CD4-positive, alpha-beta T cell treated with Interleukin-4 for 4 hours (primary cell): ENCODE measurements around the gene ZFX.

Experiments
- DNase-seq: peaks from one replicate; pipeline ENCODE4 v3.0.0-alpha.2; 2020

Gene ZFX

DNA sequence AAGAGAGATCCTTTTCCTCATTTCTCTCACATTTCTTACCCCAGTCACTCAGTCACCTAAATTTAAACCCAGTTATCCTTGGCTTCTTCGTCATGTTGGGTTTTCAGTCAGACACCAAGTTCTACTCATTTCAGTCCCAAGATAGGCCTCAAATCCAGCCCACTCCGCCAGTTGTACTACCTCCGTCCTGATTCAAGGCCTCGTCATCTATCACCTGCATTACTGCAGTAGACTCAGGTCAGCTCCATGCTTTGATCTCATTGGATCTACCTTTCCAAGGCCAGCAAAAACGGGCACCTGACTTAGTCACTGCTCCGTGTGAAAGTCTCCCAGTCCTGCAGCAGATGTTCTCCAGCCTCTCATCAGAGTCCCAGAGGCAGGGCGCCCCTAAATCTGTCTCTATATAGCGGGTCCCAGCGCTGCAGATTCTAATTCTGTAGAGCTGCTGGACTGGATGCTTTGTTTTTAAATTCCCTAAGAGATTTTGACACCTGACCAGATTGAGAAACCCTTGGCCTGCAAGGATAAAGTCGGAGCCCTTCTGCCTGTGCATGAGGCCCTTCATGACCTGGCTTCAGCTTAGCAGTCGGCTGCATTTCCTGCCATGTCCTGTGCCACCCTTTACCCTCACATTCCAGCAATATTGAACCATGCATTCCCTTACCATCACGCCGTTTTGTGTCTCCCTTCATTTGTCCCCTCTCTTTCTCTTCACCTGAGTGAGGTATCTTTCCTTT, 53.7 kb downstream of the ZFX start:
- DNase-seq: no peak

DNA sequence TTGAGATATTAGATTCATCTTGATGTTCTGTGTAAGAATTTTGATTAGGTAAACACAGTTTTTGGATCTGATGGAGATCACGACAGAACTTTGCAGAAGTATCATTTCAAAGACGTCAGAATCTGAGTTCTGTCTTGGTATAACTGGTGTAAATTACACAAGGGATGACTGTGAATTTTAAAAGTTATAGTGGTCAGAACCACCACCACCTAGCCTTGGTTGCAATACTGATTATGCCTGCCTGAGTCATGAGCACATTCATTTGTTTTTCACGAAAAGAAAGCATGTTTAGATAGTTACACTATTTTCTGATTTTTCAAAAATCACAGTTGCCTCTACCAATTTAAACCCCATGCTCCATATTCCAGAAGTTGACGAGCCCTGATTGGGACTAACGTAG, 54.8 kb downstream of the ZFX start:
- DNase-seq: no peak

DNA sequence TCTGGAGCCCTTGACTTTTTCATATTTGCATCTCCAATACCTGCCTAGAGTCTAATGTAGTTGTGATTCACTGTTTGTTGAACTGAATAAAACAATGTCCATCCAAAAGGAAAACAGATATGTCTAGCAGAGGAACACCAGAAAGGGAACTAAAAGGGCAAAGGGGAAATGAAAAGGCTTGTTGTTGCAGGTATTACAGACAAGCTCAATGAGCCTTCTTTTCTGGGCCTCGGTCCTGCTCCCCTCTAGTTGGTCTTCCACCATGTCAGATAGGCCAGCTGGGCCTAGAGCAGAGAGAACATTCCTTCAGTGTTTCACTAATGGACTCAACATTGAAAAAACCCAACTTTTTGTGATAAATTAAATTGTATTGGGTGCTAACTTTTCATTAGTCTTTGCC, 55.4 kb downstream of the ZFX start:
- no peak for DNase-seq

DNA sequence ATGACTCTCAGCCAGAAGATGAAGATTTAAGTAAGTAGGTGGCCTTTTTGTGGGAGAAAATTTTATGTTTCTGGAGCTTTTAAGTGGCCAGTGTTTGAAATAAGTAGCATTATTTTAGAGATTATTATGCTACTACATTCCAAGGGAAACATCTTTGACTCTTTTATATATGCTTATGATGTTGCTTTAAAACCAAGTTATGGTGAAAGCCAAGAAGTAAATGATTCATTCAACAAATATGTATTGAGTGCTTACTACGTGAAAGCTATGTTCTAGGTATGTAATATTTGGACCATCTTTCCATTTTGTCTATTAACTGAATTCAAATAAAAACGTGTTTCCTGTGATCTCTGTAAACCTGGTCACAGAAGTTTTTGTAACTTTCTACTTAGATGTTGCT, 58.3 kb downstream of the ZFX start:
- no peak for DNase-seq

DNA sequence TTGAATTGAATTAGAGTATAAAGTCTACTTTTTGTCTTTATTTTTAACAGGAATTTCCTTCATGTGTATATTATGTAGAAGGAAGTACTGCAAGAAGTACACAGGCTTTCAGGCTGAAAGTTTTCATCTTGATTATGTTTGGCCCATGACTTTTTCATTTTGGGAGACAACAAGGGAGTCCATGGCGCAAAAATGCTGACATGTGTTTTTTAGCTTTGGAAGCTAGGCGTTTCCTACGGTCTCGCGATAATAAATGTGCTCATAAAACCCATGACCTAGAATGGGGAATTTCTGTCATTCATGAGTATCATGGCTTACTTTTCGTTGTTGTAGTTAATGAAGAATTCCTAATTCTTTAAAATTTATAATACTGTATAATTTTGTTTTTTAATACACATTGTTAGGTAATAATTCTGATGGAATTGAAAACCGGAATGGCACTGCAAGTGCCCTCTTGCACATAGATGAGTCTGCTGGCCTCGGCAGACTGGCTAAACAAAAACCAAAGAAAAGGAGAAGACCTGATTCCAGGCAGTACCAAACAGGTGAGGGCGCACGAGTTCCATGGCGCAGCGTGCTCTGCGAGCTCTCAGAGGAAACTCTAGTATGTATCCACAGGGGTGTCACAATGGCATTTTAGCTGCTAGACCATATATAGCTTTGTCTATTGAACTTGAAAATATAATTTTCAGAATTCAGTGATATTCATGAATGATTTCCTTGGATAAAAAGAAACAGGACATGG, 59.1 kb downstream of the ZFX start:
- DNase-seq: no peak

DNA sequence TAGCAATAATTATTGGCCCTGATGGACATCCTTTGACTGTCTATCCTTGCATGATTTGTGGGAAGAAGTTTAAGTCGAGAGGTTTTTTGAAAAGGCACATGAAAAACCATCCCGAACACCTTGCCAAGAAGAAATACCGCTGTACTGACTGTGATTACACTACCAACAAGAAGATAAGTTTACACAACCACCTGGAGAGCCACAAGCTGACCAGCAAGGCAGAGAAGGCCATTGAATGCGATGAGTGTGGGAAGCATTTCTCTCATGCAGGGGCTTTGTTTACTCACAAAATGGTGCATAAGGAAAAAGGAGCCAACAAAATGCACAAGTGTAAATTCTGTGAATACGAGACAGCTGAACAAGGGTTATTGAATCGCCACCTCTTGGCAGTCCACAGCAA, 60.7 kb downstream of the ZFX start:
- DNase-seq: no peak

DNA sequence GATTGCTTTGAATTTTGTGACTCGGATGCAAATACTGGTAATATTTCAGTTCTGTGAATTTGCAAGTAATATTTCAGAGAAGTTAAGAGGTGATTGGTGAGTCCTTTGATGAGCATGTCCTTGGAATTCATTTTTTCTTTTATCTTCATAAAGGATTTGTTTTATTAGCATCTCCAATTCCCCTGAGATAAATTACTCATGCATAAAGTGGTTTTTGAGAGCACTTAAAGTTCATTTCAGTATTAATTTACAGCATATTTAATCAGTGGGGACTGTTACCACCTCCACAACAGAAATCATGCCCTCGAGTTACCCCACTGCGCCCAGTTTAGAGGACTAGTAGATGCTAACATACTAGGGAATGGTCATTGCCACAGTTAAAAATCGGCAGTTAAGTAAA, 65.0 kb downstream of the ZFX start:
- DNase-seq: no peak

DNA sequence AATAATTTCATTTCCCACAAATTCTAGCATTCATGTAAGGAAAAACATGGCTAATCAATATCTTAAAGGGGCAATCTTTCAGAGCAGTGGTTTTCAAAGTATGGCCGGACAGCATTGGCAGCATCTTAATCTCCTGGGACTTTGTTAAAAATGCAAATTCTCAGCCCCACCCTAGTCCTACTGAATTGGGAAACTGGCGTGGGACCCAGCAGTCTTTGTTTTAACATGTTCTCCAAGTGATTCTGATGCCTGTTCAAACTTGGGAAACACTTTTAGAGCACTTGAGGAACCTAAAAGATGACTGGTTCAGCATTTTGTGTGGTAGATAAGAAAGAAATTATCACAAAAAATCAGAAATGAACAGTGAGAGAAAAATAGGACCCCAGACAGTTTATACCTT, 65.7 kb downstream of the ZFX start:
- no peak for DNase-seq

DNA sequence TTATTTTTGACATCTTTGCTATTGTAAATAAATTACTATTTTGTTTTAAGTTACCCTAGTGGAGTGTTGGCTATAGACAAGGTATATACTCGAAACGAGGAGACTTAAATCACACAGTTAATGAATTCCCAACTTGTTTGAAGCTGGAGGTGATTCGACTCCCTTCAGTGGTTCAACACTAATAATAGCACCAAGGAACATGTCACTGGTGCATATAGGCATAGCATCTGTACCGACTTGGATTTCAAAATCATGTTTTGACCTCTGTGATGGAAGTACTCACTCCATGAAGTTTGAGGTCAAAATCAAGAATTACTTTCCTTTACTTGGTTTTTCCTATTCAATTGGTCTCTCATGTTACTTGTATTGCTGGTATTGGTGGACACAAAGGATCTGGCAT, 66.5 kb downstream of the ZFX start:
- no peak for DNase-seq

DNA sequence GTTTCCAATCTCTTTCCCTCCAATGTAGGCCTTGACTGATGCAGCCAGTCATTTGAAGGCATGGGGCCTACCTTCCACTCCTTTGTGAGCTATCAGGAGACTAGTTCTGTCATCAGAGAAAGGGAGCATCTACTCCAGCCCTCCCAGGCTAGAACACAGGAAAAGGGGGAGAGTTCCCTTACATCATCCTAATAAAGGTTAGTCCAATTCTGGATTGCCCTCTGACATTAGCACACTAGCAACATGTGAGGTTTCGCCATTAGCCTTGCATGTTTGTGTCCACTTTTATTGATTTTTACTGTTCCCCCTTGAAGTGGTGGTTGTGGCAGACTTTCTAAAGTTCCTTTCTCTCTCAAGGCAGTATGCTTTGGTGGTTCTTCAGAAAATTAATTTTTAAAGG, 67.3 kb downstream of the ZFX start:
- no peak for DNase-seq

DNA sequence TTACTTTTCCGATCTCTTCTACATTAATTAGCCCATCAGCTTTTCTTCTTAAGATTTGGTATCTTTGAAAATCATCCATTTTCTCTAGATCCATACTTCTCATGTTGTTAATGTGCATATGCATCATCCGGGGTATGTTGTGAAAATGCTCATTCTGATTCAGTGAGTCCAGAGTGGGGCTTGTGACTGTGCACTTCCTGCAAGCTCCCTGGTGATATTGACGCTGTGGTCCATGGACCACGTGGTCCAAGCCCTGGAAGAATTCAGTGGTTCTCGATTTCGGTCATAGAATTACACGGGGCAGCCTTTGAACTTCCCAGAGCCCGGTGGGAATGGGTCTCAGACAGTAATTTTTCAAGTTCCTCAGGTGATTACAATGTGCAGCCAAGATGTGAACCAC, 69.8 kb downstream of the ZFX start:
- DNase-seq: no peak

DNA sequence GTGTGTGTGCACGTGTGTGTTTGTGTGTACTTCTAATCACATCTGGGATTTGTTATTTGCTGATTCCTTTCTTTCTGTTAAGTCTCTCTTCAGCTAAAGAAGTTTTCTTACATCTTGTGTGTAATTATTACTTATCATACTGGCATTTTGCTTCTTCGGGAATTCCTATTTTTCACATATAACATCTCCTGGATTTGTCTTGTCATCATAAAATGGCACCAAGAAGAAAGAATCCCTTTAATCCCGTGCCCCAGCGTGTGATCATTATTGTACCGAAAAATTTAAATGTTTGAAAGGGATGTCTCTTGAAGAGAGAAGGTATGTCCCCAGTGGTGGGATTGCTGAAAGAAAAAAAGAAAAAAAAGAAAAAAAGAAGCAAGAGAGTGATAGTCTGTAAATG, 72.3 kb downstream of the ZFX start:
- DNase-seq: no peak

DNA sequence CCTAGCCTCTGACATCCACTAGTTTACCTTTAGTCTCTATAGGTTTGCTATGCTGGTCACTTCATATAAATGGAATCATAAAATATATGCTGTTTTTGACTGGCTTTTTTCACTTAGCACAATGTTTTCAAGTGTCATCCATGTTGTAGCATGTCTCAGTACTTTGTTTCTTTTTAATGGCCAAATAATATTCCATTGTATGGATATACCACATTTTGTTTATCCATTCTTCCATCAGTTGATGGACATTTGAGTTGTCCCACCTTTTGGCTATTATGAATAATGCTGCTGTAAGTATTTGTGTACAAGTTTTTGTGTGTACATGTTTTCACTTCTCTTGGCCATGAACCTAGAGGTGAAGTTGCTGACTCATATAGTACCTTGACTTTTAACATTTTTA, 75.7 kb downstream of the ZFX start:
- no peak for DNase-seq

DNA sequence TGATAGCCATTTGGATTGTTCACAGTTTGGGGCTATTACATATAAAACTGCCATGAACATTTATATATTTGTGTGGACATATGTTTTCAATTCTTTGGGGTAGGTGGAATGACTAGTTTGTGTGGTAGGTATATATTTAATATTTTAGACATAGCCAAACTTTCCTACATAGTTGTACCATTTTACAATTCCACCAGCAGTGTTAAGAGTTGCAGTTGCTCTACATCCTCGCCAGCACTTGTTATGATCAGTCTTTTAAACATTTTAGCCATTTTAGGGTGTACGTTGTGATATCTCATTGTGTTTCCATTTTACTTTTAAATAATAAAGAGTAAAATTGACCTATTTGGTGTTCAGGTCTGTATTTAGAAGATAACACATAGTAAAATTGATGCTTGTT, 76.6 kb downstream of the ZFX start:
- DNase-seq: no peak

DNA sequence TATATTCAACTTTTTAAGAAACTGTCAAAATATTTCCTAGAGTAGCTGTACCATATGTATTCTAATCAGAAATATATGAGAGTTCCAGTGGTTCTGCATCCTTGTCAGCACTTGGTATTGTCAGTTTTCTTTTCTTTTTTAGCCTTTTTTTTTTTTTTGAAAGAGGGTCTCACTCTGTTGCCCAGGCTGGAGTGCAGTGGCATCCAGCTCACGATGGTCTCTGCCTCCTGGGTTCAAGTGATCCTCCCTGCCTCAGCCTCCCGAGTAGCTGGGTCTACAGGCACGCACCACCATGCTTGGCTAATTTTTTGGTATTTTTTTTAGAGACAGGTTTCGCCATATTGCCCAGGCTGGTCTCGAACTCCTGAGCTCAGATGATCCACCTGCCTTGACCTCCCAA, 79.1 kb downstream of the ZFX start:
- DNase-seq: no peak

DNA sequence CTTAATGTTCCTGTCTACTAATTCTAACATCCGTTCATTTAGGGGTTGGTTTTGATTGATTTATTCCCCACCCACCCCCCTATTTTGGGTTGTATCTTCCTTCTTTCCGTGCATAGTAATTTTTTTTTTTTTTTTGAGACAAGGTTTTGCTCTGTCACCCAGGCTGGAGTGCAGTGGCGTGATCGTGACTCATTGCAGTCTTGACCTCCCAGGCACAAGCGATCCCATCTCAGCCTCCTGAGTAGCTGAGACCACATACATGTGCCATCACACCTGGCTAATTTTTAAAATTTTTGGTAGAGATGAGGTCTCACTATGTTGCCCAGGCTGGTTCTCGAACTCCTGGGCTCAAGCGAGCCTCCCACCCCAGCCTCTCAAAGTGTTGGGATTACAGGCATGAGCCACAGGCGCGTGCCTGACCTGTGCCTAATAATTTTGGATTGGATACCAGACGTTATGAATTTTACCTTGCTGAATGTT, 79.9 kb downstream of the ZFX start:
- no peak for DNase-seq

DNA sequence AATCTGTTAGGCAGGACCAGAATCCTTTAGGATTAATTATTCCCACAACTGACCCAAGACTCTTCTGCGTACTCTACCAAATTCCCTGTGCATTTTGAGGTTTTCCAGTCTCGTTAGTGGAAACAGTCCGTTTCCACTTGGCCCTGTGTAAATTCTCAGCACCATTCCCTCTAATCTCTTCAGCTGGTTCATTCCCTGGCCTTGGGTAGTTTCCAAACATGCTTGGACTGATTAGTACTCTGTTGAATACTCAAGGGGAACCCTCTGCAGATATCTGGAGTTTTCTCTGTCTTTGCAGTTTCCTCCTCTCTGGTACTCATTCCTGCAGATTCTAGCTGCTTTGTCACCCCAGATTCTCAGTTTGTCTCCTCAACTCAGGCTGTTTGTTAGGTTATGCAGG, 80.4 kb downstream of the ZFX start:
- no peak for DNase-seq

DNA sequence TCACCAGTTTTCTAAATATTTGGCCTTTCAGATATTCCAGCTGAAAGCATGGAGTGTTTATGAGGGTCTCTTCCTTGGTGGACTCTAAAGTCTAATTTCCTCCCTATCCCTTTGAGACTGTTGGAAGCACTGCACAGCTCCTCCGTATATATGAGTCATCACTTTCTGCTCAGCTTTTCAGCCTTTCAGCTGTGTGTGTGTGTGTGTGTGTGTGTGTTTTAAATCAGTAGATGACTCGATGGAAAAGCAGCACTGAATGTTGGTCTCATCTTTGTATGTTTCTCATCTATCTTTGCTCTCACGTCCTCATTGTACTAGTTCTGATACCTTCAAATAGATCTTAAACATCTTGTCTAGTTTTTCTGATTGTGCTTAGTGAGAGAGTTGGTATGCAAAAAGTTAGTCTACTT, 81.6 kb downstream of the ZFX start:
- no peak for DNase-seq

DNA sequence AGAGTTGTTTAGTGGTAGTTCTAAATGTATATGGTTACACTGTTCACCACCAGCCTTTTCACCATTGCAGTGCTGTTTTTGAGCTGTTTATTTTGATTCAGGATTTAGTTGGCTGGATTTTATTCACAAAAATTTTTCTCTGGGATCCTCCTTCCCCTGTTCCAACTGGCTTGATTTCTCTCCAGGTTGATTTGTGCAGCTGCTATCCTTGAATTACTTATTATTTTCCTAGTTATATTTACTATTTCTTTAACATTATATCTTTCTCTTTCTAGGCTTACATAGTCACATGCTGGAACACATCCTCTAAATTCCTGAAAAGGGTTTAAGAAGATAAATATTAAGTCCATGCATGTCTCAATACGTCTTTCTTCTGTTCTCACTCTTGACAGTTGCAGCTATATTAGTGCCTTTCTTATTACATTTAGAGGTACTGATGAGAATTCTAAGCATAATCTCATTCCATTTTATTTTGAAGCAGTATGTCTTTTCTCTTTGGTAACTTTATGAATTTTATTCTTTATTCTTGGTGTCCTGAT, 82.2 kb downstream of the ZFX start:
- no peak for DNase-seq

DNA sequence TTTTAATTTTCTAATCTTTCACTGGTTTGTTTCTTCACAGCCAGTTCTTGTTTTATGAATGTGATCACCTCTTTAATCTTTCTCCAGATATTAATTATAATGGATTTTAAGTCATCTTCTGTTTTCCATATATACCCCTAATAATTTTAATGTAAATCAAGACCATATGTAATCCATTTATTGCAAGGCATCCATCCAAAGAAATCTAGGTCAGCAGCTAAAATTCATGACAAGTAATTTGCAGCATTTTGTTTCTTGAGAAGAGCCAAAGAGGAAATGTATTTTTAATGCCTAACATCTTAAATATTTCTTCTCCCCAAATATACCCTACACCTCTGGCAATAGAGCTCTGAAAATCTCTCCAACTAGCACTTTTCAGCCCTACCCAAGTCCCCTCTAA, 83.3 kb downstream of the ZFX start:
- no peak for DNase-seq

DNA sequence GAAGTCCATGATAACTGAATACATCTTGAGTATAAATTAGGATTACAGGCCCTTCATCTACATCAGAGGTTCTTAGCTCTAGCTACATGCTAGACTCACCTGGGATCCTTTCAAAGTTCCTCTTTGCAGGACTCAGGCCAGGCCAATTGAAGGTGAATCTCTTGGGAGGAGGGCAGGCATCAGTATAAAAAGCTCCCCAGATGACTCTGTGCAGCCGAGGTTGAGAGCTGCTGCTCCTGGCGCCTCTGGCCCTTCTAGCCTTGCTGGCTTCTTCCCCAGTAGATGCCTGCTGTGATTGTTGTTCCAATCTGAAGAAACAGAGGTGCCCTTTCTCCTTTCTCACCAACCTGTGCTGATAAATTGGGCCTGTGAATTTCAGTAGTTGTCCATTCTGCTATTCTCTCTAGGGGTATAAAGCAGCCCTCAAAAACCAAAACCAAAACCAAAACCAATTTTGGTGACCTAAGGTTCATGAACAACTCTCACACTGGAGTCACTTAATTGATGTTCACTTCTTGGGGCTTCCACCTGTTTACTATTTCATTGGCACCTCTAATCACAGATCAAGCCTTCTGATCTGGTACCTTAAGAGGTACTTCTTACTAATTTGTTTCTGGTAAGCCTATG, 85.7 kb downstream of the ZFX start:
- DNase-seq: no peak

DNA sequence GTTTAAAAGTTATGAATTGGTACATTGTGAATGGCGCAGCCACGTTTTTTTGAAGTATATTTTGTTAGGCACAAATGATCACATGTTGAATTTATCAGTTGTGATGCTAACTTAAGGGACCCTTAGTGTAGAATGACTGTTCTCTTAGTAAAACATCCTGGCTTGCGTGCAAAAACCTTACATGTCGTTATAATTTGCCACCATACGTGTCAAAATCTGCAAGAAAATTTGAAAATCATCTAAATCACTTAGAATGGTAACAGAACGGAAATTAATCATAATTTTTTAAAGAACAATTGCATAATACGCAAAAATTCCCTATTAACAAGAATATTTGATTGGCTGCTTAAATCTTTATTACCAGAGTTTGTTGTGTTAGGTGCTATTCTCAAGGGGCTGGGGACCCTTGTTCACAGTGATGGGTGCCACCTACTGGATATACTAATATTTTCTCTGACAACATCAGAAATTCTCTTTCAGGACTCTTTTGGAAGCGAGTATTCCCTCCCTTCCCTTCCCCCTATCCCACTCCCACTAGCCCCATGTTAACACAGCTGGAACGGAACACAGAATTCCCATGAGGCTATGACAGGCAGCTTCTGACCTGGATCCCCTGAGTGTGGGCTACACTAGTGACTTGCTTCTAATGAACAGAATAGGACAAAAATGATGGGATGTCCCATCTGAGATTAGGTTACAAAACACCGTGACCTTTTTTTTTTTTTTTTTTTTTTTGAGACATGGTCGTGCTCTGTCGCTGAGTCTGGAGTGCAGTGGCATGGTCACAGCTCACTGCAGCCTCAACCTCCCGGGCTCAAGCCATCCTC, 92.5 kb downstream of the ZFX start:
- DNase-seq: peak; percentile 27

DNA sequence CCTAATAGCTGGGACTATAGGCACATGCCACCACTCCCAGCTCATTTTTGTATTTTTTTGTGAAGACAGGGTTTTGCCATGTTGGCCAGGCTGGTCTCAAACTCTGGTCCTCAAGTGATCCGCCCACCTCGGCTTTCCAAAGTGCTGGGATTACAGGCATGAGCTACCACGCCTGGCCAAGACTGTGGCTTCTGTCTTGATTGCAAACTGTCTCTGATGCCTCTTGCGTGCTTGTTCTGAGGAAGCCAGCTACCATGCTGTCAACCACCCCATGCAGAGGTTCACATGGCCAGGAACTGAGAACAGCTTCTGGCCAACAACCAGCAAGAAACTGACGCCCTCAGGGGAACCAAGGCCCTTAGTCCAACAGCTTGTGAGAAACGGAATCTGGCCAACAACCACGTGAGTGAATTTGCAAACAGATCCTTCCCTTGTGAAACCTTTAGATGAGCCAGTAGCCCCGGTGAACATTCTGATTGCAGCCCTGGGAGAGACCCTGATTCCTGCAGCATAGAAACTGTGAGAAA, 93.2 kb downstream of the ZFX start:
- DNase-seq: no peak
